Measurements from ENCODE around the gene ZMIZ1.

DNA sequence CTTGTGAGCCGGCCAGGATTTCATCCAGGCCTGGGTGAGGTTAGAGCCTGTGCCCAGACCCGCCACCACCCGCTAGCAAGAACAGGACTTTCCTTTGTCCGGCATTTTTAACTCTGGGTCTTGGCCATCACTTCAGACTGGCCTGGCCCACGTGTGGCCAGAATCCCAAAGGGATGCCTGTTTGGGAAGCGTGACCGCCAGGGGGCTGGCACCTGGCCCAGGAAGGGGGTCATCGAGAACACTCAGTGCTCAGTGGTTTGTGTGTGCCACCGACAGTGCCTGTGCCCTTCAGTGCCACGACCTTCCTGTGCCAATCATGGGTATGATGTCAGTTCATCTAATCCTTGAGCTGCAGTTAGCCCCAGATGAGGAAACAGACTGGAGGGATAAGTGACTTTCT is 85.0 kb downstream of the ZMIZ1 start:
- TF ChIP-seq, protein P1, sequence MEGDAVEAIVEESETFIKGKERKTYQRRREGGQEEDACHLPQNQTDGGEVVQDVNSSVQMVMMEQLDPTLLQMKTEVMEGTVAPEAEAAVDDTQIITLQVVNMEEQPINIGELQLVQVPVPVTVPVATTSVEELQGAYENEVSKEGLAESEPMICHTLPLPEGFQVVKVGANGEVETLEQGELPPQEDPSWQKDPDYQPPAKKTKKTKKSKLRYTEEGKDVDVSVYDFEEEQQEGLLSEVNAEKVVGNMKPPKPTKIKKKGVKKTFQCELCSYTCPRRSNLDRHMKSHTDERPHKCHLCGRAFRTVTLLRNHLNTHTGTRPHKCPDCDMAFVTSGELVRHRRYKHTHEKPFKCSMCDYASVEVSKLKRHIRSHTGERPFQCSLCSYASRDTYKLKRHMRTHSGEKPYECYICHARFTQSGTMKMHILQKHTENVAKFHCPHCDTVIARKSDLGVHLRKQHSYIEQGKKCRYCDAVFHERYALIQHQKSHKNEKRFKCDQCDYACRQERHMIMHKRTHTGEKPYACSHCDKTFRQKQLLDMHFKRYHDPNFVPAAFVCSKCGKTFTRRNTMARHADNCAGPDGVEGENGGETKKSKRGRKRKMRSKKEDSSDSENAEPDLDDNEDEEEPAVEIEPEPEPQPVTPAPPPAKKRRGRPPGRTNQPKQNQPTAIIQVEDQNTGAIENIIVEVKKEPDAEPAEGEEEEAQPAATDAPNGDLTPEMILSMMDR (conservative IDR thresholded peaks at IDR 0.05), result no peak
- TF ChIP-seq ZFX (IDR thresholded peaks at IDR 0.05), result no peak
